KBM-7 (cell line): ENCODE measurements around the gene DEPDC4.
"Not testable (repeated sequence)": the region's sequence is repeated elsewhere in the genome, so short reads cannot be mapped to it uniquely, and the experiment has no call there.

Experiments
- DNase-seq: peaks from one replicate; pipeline ENCODE4 v3.0.0-alpha.2; 2015
- in situ Hi-C: fragments of 300-500 bp; cut with MboI; formaldehyde crosslinking; loops from 2 replicates; pipeline ENCODE4 v1.14.3; 2020; ENCODE audit warnings: low sequenced_read_pairs, low pct_unique_long_range_greater_than_20kb, mixed read lengths

DEPDC4 gene

GRCh38 chr12:100266835-100267602 is at the start of gene DEPDC4, which contains the start of gene SCYL2:
TSS of gene DEPDC4 (minus strand) at chr12:100267079. CDS start at chr12:100267076, 3 bp downstream.
TSS of gene SCYL2 (plus strand) at chr12:100267177. CDS start at chr12:100282971, 15,794 bp downstream.
- in situ Hi-C loops: no loop called here
- DNase-seq: peak; percentile 96

GRCh38 chr12:100311317-100311716 is 44.4 kb upstream of the DEPDC4 start:
- in situ Hi-C loops: no loop called here
- DNase-seq: no peak

DNA sequence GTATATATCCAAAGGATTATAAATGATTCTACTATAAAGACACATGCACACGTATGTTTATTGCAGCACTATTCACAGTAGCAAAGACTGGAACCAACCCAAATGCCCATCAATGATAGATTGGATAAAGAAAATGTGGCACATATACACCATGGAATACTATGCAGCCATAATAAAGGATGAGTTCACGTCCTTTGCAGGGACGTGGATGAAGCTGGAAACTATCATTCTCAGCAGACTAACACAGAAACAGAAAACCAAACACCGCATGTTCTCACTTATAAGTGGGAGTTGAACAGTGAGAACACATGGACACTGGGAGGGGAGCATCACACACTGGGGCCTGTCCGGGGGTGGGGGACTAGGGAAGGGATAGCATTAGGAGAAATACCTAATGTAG is 41.3 kb upstream of the DEPDC4 start:
- in situ Hi-C loops, DNase-seq: not testable (repeated sequence)

- DNase-seq, in situ Hi-C loops: not testable (repeated sequence)
Observed at GRCh38 chr12:100304334-100304733, 37.5 kb upstream of the DEPDC4 start.

- in situ Hi-C loops: no loop called here
Observed at GRCh38 chr12:100303831-100304230, 37.0 kb upstream of the DEPDC4 start.

DNA sequence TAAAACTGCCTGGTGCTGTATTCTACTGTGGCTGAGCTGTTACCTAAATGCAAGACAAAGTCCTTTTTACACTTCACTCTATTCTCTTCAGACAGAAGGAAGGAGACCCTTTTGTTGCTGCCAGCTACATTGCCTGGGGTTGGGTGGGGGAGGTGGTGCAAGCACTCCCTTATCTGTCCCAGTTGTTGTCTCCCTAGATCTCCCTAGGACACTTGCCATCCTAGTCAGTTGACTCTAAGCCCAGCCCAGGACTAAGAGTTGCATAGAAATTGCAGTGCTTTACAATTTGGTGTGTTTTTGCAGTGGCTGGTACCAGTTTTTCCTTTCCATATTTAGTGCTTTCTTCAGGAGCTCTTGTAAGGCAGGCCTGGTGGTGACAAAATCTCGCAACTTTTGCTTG is 35.2 kb upstream of the DEPDC4 start:
- no peak for DNase-seq
- in situ Hi-C loops: no loop called here

More at GRCh38 chr12:100303831-100304230, 37.0 kb upstream of the DEPDC4 start:
- no peak for DNase-seq

GRCh38 chr12:100295764-100296555 is 29.1 kb upstream of the DEPDC4 start:
- no peak for DNase-seq
- in situ Hi-C loops: no loop called here

GRCh38 chr12:100294366-100294765 is 27.5 kb upstream of the DEPDC4 start:
- in situ Hi-C loops: not testable (repeated sequence)

GRCh38 chr12:100293017-100293416 is 26.1 kb upstream of the DEPDC4 start:
- no peak for DNase-seq
- in situ Hi-C loops: no loop called here

More at GRCh38 chr12:100294366-100294765, 27.5 kb upstream of the DEPDC4 start:
- DNase-seq: not testable (repeated sequence)

GRCh38 chr12:100290016-100290415 is 23.1 kb upstream of the DEPDC4 start:
- DNase-seq: no peak
- in situ Hi-C loops: no loop called here

- no peak for DNase-seq
- in situ Hi-C loops: no loop called here
Observed at GRCh38 chr12:100289038-100289437, 22.2 kb upstream of the DEPDC4 start.

DNA sequence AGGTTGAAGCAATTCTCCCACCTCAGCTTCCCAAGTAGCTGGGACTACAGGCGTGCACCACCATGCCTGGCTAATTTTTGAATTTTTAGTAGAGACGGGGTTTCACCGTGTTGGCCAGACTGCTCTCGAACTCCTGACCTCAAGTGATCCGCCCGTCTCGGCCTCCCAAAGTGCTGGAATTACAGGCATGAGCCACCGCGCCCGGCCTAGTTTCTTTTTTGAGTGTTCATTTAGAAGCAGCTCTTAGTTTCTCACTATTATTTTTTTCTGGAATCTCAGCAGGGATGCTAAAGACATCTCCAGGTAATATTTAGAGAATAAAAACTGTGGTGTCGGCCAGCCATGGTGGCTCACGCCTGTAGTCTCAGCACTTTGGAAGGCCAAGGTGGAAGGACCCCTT is 17.7 kb upstream of the DEPDC4 start:
- in situ Hi-C loops, DNase-seq: not testable (repeated sequence)

DNA sequence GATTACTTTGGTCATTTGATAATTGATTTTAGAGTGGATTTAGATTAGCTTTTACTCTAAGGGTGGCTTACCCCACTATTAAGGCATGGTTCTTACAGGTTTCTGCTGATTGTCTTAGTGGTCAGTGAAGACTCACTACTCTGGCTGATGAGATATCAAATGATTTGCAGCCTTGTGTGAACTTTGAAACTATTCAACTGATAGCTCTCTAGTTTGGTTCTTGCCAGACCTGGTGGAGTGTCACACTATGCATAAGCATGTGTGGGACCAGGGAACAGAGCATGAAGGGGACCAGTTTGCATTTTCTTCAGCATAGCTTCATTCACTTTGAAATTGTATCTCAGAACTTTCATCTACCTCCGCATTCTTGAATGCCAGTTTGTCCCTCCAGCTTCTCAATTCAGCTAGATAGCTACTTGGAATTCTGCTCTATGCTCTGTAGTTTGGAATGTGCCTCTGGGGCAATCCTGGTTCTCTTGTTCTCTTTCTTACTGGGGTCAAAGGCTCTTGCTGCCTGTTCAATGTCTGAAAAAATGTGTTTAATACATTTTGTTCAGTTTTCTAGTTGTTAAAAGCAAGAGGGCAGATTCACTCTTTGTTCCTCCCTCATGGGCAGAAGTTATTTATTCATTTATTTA is 12.8 kb upstream of the DEPDC4 start:
- in situ Hi-C loops: no loop called here
- no peak for DNase-seq

DNA sequence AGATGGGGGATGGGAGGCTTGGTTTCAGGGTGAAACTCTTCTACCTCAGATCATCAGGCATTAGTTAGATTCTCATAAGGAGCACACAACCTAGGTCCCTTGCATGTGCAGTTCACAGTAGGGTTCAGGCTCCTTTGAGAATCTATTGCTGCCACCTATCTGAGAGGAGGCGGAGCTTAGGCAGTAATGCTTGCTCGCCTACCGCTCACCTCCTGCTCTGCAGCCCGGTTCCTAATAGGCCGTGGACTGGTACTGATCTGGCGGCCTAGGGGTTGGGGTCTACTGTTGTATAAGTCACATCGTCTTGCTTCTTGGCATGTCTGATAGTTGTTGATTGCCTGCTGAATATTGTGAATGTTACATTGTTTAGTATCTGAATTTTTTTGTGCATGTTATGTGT is 12.3 kb upstream of the DEPDC4 start:
- in situ Hi-C loops: no loop called here
- DNase-seq: no peak

GRCh38 chr12:100274291-100274690 is 7.4 kb upstream of the DEPDC4 start:
- DNase-seq: no peak
- in situ Hi-C loops: no loop called here

DNA sequence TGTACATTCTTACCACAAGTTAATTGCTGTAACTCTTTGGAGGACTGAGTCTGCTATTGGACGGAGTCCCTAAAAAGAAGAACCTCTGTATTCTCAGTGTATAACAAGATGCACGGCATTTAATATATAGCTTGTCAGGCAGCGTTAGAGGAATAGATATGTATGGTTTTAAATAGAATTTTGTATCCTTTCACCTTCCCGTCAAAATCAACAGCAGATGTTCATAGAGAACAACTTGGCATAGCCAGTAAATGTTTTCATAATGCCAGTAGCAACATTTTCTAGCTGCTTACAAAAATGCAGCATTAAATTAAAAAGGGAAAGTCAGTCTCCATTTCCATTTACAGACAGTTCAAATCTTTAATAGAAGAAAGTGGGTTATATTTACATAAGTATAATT is 6.9 kb upstream of the DEPDC4 start:
- DNase-seq: no peak
- in situ Hi-C loops: no loop called here

DNA sequence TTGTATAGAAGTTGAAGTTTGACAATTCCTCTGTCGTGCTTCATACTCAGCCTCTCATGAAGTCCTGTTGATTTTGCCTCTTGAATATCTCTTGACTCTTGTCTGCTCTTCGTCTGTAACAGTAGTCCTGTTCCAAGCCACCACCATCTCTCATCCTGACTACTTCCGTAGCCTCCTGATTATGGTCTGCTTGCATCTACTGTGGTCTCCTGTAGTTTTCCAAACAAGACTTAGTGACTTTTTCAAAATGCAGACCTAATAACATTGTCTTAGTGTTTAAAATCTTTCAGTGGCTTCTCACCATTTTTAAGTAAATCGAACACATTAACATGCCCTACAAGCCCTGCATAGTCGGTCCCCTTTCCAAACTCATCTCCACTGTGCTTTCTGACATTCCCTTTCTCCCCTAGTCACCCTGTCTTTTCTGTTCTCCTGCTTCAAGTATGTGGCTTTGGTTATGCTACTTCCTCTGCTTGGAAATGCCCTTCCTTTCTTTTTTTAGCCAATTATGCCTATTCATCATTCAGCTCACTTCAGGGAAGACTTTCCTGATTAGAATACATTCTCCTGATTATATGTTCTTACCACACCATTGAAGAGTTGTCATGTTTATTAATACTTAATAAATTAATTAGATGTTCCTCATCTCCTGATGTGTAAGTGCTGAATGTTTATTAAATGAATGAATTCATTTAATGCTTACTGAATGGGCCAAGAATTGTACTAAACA is 2.1 kb upstream of the DEPDC4 start:
- peak; percentile 29 for DNase-seq

GRCh38 chr12:100267603-100268281 is 863 bp upstream of the DEPDC4 start:
- peak; percentile 39 for DNase-seq

More for the DNA sequence above, 2.1 kb upstream of the DEPDC4 start:
- in situ Hi-C loops: no loop called here

DNA sequence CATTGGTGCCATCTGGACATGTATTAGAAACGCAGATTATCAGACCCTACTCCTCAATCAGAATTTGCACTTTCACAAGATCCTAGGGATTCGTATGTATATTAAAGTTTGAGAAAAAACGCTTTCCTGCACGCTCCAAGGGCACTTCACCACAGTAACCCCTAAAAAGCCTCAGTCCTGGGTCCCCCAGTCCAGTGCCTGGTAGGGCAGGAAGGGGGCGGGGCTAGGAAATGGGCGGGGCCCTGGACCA is 369 bp downstream of the DEPDC4 start:
- in situ Hi-C loops: no loop called here
- DNase-seq: no peak

More at GRCh38 chr12:100267603-100268281, 863 bp upstream of the DEPDC4 start:
- in situ Hi-C loops: no loop called here
